ENCODE measurements around the gene FIP1L1. TPM values are rescaled to one million over a fixed set of nuclear protein-coding genes. Genes with fewer than 3 reads are reported as not detected.

FIP1L1 gene
- total RNA-seq, 3 donors from 2014 or later (not counting 1 experiment from before 2014, with no cell fraction given), result 76.2 to 94.0 (median 85.6) TPM

DNA sequence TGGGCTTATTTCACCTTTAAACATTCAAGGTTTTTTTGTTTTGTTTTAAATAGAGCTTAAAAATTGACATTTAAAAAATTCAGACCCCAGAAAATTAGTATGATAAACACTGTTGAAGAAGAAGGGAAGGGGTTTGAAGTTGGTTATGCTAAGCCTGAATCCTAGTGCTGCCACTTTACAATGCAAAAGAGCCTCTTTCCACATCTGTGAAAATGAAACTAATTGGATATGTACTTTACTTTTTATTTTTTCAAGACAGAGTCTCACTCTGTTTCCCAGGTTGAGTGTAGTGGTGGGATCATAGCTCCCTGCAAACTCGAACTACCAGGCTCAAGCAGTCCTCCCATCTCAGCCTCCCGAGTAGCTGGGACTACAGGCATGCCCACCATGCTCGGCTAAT, 41.8 kb downstream of the FIP1L1 start:
- Histone ChIP-seq H3K4me3 (ENCODE audit: low read length) (no peak overlapping the region), H3K4me1 (ENCODE audit: control insufficient read depth, insufficient read depth, low read length) (no peaks in the 10 kb centered on the region), H3K9me3 (ENCODE audit: control insufficient read depth, insufficient read depth, low read length) (no peaks in the 10 kb centered on the region), H3K27ac (ENCODE audit: low read length) (no peak overlapping the region), H3K36me3 (ENCODE audit: control insufficient read depth, insufficient read depth, low read length) (peaks cover 6% of the 10 kb centered on the region), H3K27me3 (ENCODE audit: control insufficient read depth, insufficient read depth, low read length) (no peaks in the 10 kb centered on the region)
- Mint-ChIP-seq H3K27me3 (ENCODE audit: low read depth in 2 of 2) (no peaks in the 10 kb centered on the region), H3K36me3 (no peaks in the 10 kb centered on the region), H3K4me3 (no peak overlapping the region), H3K9me3 (no peaks in the 10 kb centered on the region), H3K4me1 (peaks cover 16 to 17% of the 10 kb centered on the region in 2 donors), H3K27ac (no peak overlapping the region)
- intact Hi-C loops (cut with micrococcal nuclease), result no loop called here
- ATAC-seq (no peak), DNase-seq (no peak)
- 100% methylated on average over 3 of the region's 3 CpGs for WGBS (ENCODE audit: insufficient coverage)
- no peak for TF ChIP-seq CTCF (IDR thresholded peaks at IDR 0.05)

DNA sequence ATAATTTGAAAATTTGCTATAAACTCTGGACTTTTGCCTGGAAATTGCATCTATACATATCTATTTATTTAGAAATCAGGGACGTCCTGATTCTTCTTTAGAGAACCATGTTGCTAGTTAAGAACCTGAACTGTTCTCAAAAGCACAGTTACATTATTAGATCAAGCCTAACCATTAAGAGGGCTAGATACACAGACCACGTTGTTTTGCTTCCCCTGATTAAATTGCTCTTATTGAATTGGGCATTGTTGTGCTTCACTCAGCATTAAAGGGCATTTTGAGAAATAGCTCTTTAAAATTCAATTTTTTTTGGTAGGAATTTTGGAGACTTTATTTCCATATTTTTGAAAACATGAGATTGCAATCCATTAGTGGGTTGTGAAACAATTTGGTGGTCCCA, 44.4 kb downstream of the FIP1L1 start:
- H3K4me1 ChIP-seq (ENCODE audit: control insufficient read depth, insufficient read depth, low read length), result no peaks in the 10 kb centered on the region
- WGBS (ENCODE audit: insufficient coverage), result 100% methylated on average over 1 of the region's 2 CpGs
- no peaks in the 10 kb centered on the region for H3K9me3 Mint-ChIP-seq
- TF ChIP-seq CTCF (IDR thresholded peaks at IDR 0.05), result no peak
- no peak overlapping the region for H3K27ac Mint-ChIP-seq
- H3K27me3 ChIP-seq (ENCODE audit: control insufficient read depth, insufficient read depth, low read length), result no peaks in the 10 kb centered on the region
- H3K27ac ChIP-seq (ENCODE audit: low read length), result no peak overlapping the region
- DNase-seq (no peak), ATAC-seq (no peak)
- no peak overlapping the region for H3K4me3 Mint-ChIP-seq
- no peaks in the 10 kb centered on the region for H3K9me3 ChIP-seq (ENCODE audit: control insufficient read depth, insufficient read depth, low read length)
- peaks cover 18% of the 10 kb centered on the region in 2 donors for H3K4me1 Mint-ChIP-seq
- no peaks in the 10 kb centered on the region for H3K36me3 Mint-ChIP-seq
- peaks cover 8% of the 10 kb centered on the region for H3K36me3 ChIP-seq (ENCODE audit: control insufficient read depth, insufficient read depth, low read length)
- H3K4me3 ChIP-seq (ENCODE audit: low read length), result no peak overlapping the region
- no peaks in the 10 kb centered on the region for H3K27me3 Mint-ChIP-seq (ENCODE audit: low read depth in 2 of 2)
- intact Hi-C loops (cut with micrococcal nuclease), result no loop called here

- Histone ChIP-seq H3K36me3 (ENCODE audit: control insufficient read depth, insufficient read depth, low read length) (peaks cover 13% of the 10 kb centered on the region), H3K27me3 (ENCODE audit: control insufficient read depth, insufficient read depth, low read length) (no peaks in the 10 kb centered on the region), H3K4me3 (ENCODE audit: low read length) (no peak overlapping the region), H3K9me3 (ENCODE audit: control insufficient read depth, insufficient read depth, low read length) (no peaks in the 10 kb centered on the region), H3K4me1 (ENCODE audit: control insufficient read depth, insufficient read depth, low read length) (no peaks in the 10 kb centered on the region), H3K27ac (ENCODE audit: low read length) (no peak overlapping the region)
- intact Hi-C loops (cut with micrococcal nuclease), result no loop called here
- no CpG with 5 or more reads among the region's 1 CpG for WGBS (ENCODE audit: insufficient coverage)
- no peak overlapping the region for H3K27ac Mint-ChIP-seq
- DNase-seq, result no peak
- no peak overlapping the region for H3K4me3 Mint-ChIP-seq
- H3K9me3 Mint-ChIP-seq, result no peaks in the 10 kb centered on the region
- H3K36me3 Mint-ChIP-seq, result no peaks in the 10 kb centered on the region
- TF ChIP-seq CTCF (IDR thresholded peaks at IDR 0.05), result no peak
- H3K4me1 Mint-ChIP-seq, result peaks cover 18% of the 10 kb centered on the region in 2 donors
- ATAC-seq, result no peak
- no peaks in the 10 kb centered on the region for H3K27me3 Mint-ChIP-seq (ENCODE audit: low read depth in 2 of 2)
Observed at GRCh38 chr4:53422367-53422766, 44.9 kb downstream of the FIP1L1 start.

DNA sequence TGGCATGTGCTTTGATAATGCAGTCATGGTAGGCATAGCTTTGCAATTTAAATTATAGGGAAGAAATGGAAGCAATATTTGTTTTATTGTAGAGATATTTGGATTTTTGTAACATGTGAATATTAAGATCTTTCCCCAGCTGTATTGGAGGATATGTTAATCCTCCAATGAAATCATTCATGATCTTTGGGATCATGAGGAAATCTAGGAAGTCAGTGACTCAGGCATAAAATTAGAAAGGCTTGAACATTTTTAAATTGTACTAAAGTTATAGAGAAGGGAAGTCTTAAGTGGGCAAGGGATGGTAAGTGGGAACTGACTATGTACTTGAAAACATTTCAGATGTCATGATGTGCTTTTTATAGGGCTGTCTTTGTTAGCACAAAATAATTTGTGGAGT, 46.8 kb downstream of the FIP1L1 start:
- ATAC-seq (no peak), DNase-seq (no peak)
- no peak overlapping the region for H3K4me3 Mint-ChIP-seq
- intact Hi-C loops (cut with micrococcal nuclease), result no loop called here
- no peaks in the 10 kb centered on the region for H3K27me3 ChIP-seq (ENCODE audit: control insufficient read depth, insufficient read depth, low read length)
- peaks cover 9% of the 10 kb centered on the region for H3K36me3 Mint-ChIP-seq
- H3K27ac ChIP-seq (ENCODE audit: low read length), result no peak overlapping the region
- H3K36me3 ChIP-seq (ENCODE audit: control insufficient read depth, insufficient read depth, low read length), result peaks cover 27% of the 10 kb centered on the region
- no peak overlapping the region for H3K4me3 ChIP-seq (ENCODE audit: low read length)
- H3K27me3 Mint-ChIP-seq (ENCODE audit: low read depth in 2 of 2), result no peaks in the 10 kb centered on the region
- H3K4me1 Mint-ChIP-seq, result peaks cover 12 to 13% of the 10 kb centered on the region in 2 donors
- no peaks in the 10 kb centered on the region for H3K9me3 Mint-ChIP-seq
- H3K4me1 ChIP-seq (ENCODE audit: control insufficient read depth, insufficient read depth, low read length), result no peaks in the 10 kb centered on the region
- no peaks in the 10 kb centered on the region for H3K9me3 ChIP-seq (ENCODE audit: control insufficient read depth, insufficient read depth, low read length)
- no peak for TF ChIP-seq CTCF (IDR thresholded peaks at IDR 0.05)
- peak overlapping the region in 1 of 2 donors; percentile 10 for H3K27ac Mint-ChIP-seq
